Epithelial cell of proximal tubule (primary cell): ENCODE measurements around the gene FGB. TPM values are rescaled to one million over a fixed set of nuclear protein-coding genes. Genes with fewer than 3 reads are reported as not detected.

Experiments
- DNase-seq: peaks from one replicate; pipeline ENCODE4 v3.0.0-alpha.2; 2011; ENCODE audit warnings: low read depth
- H3K4me3 ChIP-seq: 2 replicates; pipeline ENCODE4 v1.5.1; 2011; ENCODE audit warnings: low read depth, mild to moderate bottlenecking, low read length
- CTCF ChIP-seq: conservative IDR thresholded peaks from 2 replicates; pipeline ENCODE4 v1.5.1; 2012; ENCODE audit warnings: low read depth, mild to moderate bottlenecking, low read length
- total RNA-seq: library from RNA; depleted of rRNA; stranded (reverse); fragments of >200 nt; gene quantifications from 2 replicates; pipeline ENCODE4 v1.2.3, GENCODE V29; 2015

FGB gene
- total RNA-seq, 1 donor from 2014 or later, result 2.9 TPM

GRCh38 chr4:154606728-154607723 lies 44.2 kb downstream of the FGB start:
- no peak for DNase-seq
- no peak for TF ChIP-seq CTCF
- H3K4me3 ChIP-seq, result no peak overlapping the region

- no peak overlapping the region for H3K4me3 ChIP-seq
- no peak for TF ChIP-seq CTCF
- DNase-seq, result no peak
Measured at GRCh38 chr4:154608361-154609252, 45.8 kb downstream of the FGB start.

GRCh38 chr4:154609532-154609931 lies 46.7 kb downstream of the FGB start:
- DNase-seq, result no peak

GRCh38 chr4:154610582-154610981 lies 47.8 kb downstream of the FGB start:
- DNase-seq, result no peak
- no peak for TF ChIP-seq CTCF

More at GRCh38 chr4:154609532-154609931, 46.7 kb downstream of the FGB start:
- no peak for TF ChIP-seq CTCF
- no peak overlapping the region for H3K4me3 ChIP-seq

GRCh38 chr4:154611833-154612232 lies 49.0 kb downstream of the FGB start:
- no peak for DNase-seq
- H3K4me3 ChIP-seq, result no peak overlapping the region
- TF ChIP-seq CTCF, result no peak

More at GRCh38 chr4:154610582-154610981, 47.8 kb downstream of the FGB start:
- no peak overlapping the region for H3K4me3 ChIP-seq

GRCh38 chr4:154612472-154613414 lies 49.9 kb downstream of the FGB start, which contains the start of gene FGG:
TSS of gene FGG (minus strand) at chr4:154612656. CDS start at chr4:154612609, 47 bp downstream.
- TF ChIP-seq CTCF, result no peak
- no peak for DNase-seq

More at GRCh38 chr4:154612472-154613414, 49.9 kb downstream of the FGB start, which contains the start of gene FGG:
- H3K4me3 ChIP-seq, result no peak within 1 kb of the TSS
